ENCODE measurements around the gene TNFAIP2. TPM values are rescaled to one million over a fixed set of nuclear protein-coding genes. Genes with fewer than 3 reads are reported as not detected.

TNFAIP2 gene
- total and polyA plus RNA-seq, 2 experiments from 2014 or later = 0.32 to 1.2 TPM

DNA sequence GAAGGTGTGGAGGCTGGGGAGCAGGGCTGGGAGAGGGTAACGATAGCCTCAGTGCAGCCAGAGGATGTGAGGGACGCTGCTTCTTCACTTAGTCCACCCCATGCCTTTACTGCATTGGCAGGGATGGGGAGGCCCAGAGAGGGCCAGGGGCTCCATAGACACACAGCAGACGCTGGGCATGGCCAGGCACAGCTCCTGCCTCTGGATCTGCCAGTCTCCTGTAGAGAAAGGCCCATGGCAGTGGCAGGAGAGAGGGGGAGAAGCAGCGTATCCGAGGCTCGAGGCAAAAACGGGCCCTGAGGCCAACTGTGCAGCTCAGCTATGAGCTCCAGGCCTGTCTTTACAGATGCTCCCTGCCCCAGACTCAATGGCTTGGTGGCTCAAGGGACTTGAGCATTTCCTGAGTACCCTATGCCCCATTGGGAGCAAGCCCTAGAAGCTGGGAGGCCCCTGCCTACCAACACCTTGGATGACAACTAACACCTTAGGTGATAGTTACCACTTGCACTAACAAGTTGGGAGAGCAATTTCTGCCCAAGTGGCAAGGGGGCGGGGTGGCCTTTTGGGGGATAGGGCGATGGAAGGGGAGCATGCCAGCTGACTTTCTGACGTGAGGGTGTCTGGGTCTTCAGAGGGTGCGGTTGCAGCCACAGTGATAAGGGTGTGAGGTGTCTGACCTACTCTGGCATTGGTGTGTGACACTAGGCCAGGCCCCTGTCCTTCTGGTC lies 44.2 kb upstream of the TNFAIP2 start:
- H3K27me3 ChIP-seq = peaks cover 51% of the 10 kb centered on the region

DNA sequence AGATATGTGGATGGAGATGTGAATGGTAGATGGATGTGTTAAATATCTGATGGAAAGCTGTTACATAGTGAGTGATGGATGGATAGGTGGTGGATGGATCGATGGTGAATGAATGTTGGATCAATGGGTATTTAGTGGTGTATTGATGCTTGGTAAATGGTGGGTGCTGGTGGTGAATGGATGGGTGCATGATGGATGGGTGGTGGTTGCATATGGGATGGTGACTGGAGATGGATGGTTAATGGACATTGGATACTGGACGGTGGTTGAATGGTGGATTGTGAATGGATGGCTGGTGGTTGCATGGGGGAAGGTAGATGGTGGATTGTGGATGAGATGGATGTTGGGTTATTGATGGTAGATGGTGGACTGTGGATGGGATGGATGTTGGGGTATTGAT lies 41.3 kb upstream of the TNFAIP2 start:
- Histone ChIP-seq H3K4me3 (no peak overlapping the region), H3K27ac (no peak overlapping the region), H3K9me3 (ENCODE audit: low read depth) (no peaks in the 10 kb centered on the region), H3K27me3 (peaks cover 71% of the 10 kb centered on the region), H3K4me1 (ENCODE audit: low read depth) (no peaks in the 10 kb centered on the region), H3K36me3 (no peaks in the 10 kb centered on the region)
- TF ChIP-seq, protein P1, sequence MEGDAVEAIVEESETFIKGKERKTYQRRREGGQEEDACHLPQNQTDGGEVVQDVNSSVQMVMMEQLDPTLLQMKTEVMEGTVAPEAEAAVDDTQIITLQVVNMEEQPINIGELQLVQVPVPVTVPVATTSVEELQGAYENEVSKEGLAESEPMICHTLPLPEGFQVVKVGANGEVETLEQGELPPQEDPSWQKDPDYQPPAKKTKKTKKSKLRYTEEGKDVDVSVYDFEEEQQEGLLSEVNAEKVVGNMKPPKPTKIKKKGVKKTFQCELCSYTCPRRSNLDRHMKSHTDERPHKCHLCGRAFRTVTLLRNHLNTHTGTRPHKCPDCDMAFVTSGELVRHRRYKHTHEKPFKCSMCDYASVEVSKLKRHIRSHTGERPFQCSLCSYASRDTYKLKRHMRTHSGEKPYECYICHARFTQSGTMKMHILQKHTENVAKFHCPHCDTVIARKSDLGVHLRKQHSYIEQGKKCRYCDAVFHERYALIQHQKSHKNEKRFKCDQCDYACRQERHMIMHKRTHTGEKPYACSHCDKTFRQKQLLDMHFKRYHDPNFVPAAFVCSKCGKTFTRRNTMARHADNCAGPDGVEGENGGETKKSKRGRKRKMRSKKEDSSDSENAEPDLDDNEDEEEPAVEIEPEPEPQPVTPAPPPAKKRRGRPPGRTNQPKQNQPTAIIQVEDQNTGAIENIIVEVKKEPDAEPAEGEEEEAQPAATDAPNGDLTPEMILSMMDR (IDR thresholded peaks at IDR 0.05; ENCODE audit: low read depth, low read length) = no peak
- DNase-seq (ENCODE audit: low read depth in 1 of 2, low spot score in 1 of 2) = no peak

More for the DNA sequence above, 44.2 kb upstream of the TNFAIP2 start:
- Histone ChIP-seq H3K27ac (no peak overlapping the region), H3K36me3 (no peaks in the 10 kb centered on the region), H3K4me1 (ENCODE audit: low read depth) (no peaks in the 10 kb centered on the region), H3K9me3 (ENCODE audit: low read depth) (no peaks in the 10 kb centered on the region), H3K4me3 (no peak overlapping the region)
- TF ChIP-seq, protein P1 (IDR thresholded peaks at IDR 0.05; ENCODE audit: low read depth, low read length) = no peak
- DNase-seq (ENCODE audit: low read depth in 1 of 2, low spot score in 1 of 2) = no peak

DNA sequence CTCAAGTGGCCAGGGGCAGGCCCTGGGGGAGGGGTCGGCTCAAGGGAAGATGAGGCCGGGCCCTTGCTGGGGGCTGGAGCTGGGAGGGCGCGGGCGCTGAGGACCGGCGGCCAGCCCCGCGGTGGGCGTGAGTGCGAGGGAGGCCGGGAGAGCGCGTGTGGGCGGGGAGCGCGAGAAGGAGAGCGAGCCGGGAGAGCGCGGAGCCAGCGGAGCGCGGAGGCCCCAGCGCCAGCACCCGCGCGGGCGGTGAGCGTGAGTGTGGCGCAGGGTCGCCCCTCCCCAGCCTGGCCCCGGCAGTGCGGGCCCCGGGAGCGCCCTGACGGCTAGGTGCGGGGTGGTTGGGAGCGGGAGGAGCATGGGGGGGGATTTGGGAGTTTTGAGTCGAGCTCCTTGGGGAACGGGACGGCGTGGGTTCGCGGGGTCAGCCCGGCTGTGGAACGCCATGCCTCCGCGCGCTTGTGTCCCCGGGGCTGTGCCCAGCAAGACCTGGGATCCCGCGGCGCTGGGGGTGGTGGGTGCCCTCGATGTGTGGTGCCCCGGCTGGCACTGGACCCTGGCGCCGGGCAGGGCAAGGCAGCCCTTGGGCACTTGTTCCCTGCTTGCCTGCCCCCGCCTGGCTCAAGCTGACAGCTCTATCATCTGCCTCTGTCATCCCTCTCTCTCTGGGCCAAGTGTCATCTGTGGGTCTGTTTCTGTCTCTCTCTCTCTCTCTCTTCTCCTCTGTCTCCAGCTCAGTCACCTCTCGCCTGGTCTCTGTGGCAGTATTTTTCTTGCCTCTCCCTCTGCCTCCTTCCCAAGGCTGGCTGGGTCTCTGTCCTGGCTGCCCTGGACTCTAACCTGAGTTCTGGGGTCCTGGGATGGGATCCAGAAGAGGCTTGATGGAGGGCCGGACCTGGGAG lies 39.0 kb upstream of the TNFAIP2 start, which contains the start of gene LBHD2:
LBHD2 (plus strand) TSS at position 190 of the 899 bp plus-strand sequence. CDS start 1,803 bp downstream, outside the sequence.
- no peaks in the 10 kb centered on the region for H3K4me1 ChIP-seq (ENCODE audit: low read depth)
- no peaks in the 10 kb centered on the region for H3K9me3 ChIP-seq (ENCODE audit: low read depth)
- H3K27ac ChIP-seq = no peak within 1 kb of the TSS
- no peak within 1 kb of the TSS for H3K4me3 ChIP-seq
- TF ChIP-seq, protein P1 (IDR thresholded peaks at IDR 0.05; ENCODE audit: low read depth, low read length) = no peak
- DNase-seq (ENCODE audit: low read depth in 1 of 2, low spot score in 1 of 2) = peak in 1 of 2 donors; percentile 37
- peaks cover 67% of the 10 kb centered on the region for H3K27me3 ChIP-seq
- H3K36me3 ChIP-seq = no peaks in the 10 kb centered on the region

DNA sequence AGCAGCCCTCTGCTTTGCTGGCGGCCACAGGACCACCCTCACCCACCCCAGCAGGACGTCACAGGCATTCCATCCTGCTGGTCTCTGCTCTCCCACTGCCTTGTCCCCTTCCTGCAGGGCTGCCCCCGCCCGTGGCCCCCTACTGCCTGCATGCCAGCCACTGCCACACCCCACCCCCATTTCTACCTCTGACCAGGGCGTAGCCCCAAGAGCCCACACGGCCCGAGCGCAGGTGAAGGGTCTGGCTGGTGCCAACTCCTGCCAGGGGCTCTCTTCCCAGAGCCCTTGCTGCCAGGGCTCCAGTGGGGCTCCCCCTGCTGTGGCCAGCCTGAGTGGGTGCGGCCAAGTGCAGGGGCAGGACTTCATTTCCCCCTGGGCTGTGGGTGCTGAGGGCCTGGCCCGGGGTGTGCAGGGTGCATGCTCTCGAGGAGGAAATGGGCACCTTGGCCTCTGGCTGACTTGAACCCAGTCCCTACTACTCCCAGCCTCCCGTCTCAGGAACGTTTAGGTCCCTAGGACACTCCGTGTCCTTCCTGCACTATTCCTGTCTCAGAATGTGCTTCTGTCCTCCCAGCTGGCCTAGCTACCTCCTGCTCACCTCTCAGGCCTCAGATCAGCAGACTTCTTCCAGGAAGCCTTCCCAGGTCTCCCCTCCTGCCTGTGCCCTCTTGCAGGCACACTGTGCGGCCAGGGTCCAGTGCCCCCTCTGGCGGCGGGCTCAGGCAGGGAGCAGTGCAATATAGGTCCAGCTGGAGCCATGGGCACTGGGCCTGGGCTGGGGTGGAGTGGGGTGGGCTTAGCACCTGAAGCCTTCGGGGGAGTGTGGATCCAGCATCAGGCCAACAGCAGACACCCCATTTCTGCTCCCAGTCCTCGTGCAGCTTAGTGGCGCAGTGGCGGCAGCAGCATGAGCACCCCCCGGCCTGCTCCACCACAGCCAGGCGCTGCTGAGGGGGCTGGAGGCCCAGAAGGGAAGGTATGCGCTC lies 37.9 kb upstream of the TNFAIP2 start:
- no peak overlapping the region for H3K27ac ChIP-seq
- no peaks in the 10 kb centered on the region for H3K4me1 ChIP-seq (ENCODE audit: low read depth)
- DNase-seq (ENCODE audit: low read depth in 1 of 2, low spot score in 1 of 2) = no peak
- peaks cover 57% of the 10 kb centered on the region for H3K27me3 ChIP-seq
- H3K36me3 ChIP-seq = no peaks in the 10 kb centered on the region
- TF ChIP-seq, protein P1 (IDR thresholded peaks at IDR 0.05; ENCODE audit: low read depth, low read length) = peak; percentile 36
- no peaks in the 10 kb centered on the region for H3K9me3 ChIP-seq (ENCODE audit: low read depth)
- no peak overlapping the region for H3K4me3 ChIP-seq
